Psoas muscle (tissue), 8 donors: ENCODE measurements around the gene CADPS. TPM values are rescaled to one million over a fixed set of nuclear protein-coding genes. Genes with fewer than 3 reads are reported as not detected.

Source experiments
- ATAC-seq, 4 donors: fragments of 200-7000 bp; cut with Tn5 transposase; one replicate each; pipeline ENCODE4 v1.9.1; 2020; ENCODE audit warnings: moderate library complexity in 3 of 4, mild to moderate bottlenecking in 2 of 4
- DNase-seq, 2 donors: peaks; one replicate each; pipeline ENCODE4 v3.0.0-alpha.2; 2020
- H3K27ac ChIP-seq: fragments of 200-600 bp; one replicate; pipeline ENCODE4 v1.8.0; 2022
- H3K27me3 ChIP-seq, 3 donors: fragments of 200-600 bp in 1 of 3; one replicate each; pipeline versions ENCODE4 v1.6.1 to v1.8.0; 2013 to 2022; ENCODE audit warnings: low read length in 2 of 3, mild to moderate bottlenecking in 2 of 3, moderate library complexity in 1 of 3; ENCODE audit not compliant: insufficient read depth in 3 of 3
- H3K36me3 ChIP-seq, 2 donors: fragments of 200-600 bp in 1 of 2; one replicate each; pipeline versions ENCODE4 v1.6.1 to v1.8.0; 2013 to 2022; ENCODE audit warnings: low read depth in 1 of 2, mild to moderate bottlenecking in 1 of 2, moderate library complexity in 1 of 2; ENCODE audit not compliant: insufficient read depth in 1 of 2
- H3K4me1 ChIP-seq: fragments of 200-600 bp; one replicate; pipeline ENCODE4 v1.8.0; 2022
- H3K4me3 ChIP-seq: fragments of 200-600 bp; one replicate; pipeline ENCODE4 v1.8.0; 2022; ENCODE audit warnings: mild to moderate bottlenecking
- H3K9me3 ChIP-seq: fragments of 200-600 bp; one replicate; pipeline ENCODE4 v1.8.0; 2022
- CTCF ChIP-seq: fragments of 200-600 bp; IDR thresholded peaks from one replicate; pipeline ENCODE4 v1.8.0; 2022; ENCODE audit warnings: antibody characterized with exemption
- WGBS, 3 donors: extraction: QIAGEN DNeasy Blood & Tissue Kit; methylation state at CpG; one replicate each; pipeline versions ENCODE4 v1.1.6 to v1.1.7; 2013; 5-methylcytosine and 5-hydroxymethylcytosine counted together
- intact Hi-C, 2 donors: fragments of 100-400 bp; cut with DNase I; formaldehyde crosslinking; loops; one replicate each; pipeline versions ENCODE4 v1.11.0 to v1.14.2; 2022
- polyA plus RNA-seq, 3 donors: library from polyadenylated mRNA; stranded (reverse); fragments of 200-250 nt; gene quantifications; one replicate each; pipeline ENCODE4 v1.2.3, GENCODE V29; 2013
- total RNA-seq, 4 donors: library from RNA; stranded (reverse); fragmentation: NEBNext Ultra II Directional in 2 of 4; extraction: Animal tissue kit (Norgen Biotek cat#: 25700) in 2 of 4; gene quantifications; one replicate each; pipeline versions ENCODE4 v1.2.1 to v1.2.4, GENCODE V29; 2021 to 2023
- donor health status: healthy with polysubstance abuse.
- donor health status: DM: no; HTN: no; CAD: no; lungs with moderate emphysema.
- donor health status: Bipolar disorder and iron deficiency.
- donor health status: healthy.
- donor health status: DM: yes; HTN: yes; CAD: no.
- donor health status: DM: no; HTN: no; CAD: no.
- donor health status: DM: no; HTN: no; CAD: no.
- donor health status: DM: yes; HTN: yes; CAD: no.

Gene CADPS
- total and polyA plus RNA-seq, 7 donors: 0.01 to 0.07 (median 0.04) TPM; not detected in 4

GRCh38 chr3:62818347-62818746, 56.9 kb downstream of the CADPS start:
- no peaks in the 10 kb centered on the region for H3K9me3 ChIP-seq
- no peak overlapping the region for H3K27ac ChIP-seq
- H3K4me1 ChIP-seq: no peaks in the 10 kb centered on the region
- intact Hi-C loops: no loop called here
- peaks cover 0 to 2% (median 0%) of the 10 kb centered on the region in 3 donors for H3K27me3 ChIP-seq
- ATAC-seq: no peak
- H3K36me3 ChIP-seq: no peaks in the 10 kb centered on the region
- 74 to 82% (median 78%) methylated on average over 5 of the region's 5 CpGs for WGBS, 3 donors
- TF ChIP-seq CTCF: no peak
- no peak overlapping the region for H3K4me3 ChIP-seq
- DNase-seq: no peak

GRCh38 chr3:62817678-62818077, 57.5 kb downstream of the CADPS start:
- TF ChIP-seq CTCF: no peak
- no peak for DNase-seq
- intact Hi-C loops: no loop called here
- no peaks in the 10 kb centered on the region for H3K9me3 ChIP-seq
- H3K27ac ChIP-seq: no peak overlapping the region
- WGBS, 3 donors: 74 to 82% (median 81%) methylated on average over 2 of the region's 2 CpGs
- no peak for ATAC-seq
- H3K4me3 ChIP-seq: no peak overlapping the region
- H3K36me3 ChIP-seq: no peaks in the 10 kb centered on the region
- peaks cover 0 to 2% (median 0%) of the 10 kb centered on the region in 3 donors for H3K27me3 ChIP-seq
- H3K4me1 ChIP-seq: no peaks in the 10 kb centered on the region

- Histone ChIP-seq H3K27ac (no peak overlapping the region), H3K9me3 (no peaks in the 10 kb centered on the region), H3K4me3 (no peak overlapping the region), H3K27me3 (no peaks in the 10 kb centered on the region), H3K36me3 (no peaks in the 10 kb centered on the region), H3K4me1 (no peaks in the 10 kb centered on the region)
- no peak for TF ChIP-seq CTCF
- intact Hi-C loops: no loop called here
- DNase-seq: no peak
- ATAC-seq: no peak
Observed at GRCh38 chr3:62815981-62816380, 59.2 kb downstream of the CADPS start.

GRCh38 chr3:62812631-62813030, 62.6 kb downstream of the CADPS start:
- H3K4me1 ChIP-seq: no peaks in the 10 kb centered on the region
- H3K36me3 ChIP-seq: no peaks in the 10 kb centered on the region
- WGBS, 3 donors: 81 to 87% (median 85%) methylated on average over 3 of the region's 3 CpGs
- H3K9me3 ChIP-seq: no peaks in the 10 kb centered on the region
- intact Hi-C loops: no loop called here
- no peak overlapping the region for H3K4me3 ChIP-seq
- no peak overlapping the region for H3K27ac ChIP-seq
- H3K27me3 ChIP-seq: peaks cover 0 to 3% (median 0%) of the 10 kb centered on the region in 3 donors
- no peak for TF ChIP-seq CTCF
- no peak for DNase-seq
- ATAC-seq: no peak

GRCh38 chr3:62811119-62811518, 64.1 kb downstream of the CADPS start:
- intact Hi-C loops: no loop called here
- Histone ChIP-seq H3K9me3 (no peaks in the 10 kb centered on the region), H3K27ac (no peak overlapping the region), H3K27me3 (peaks cover 0 to 3% (median 0%) of the 10 kb centered on the region in 3 donors), H3K36me3 (no peaks in the 10 kb centered on the region), H3K4me1 (no peaks in the 10 kb centered on the region), H3K4me3 (no peak overlapping the region)
- ATAC-seq (no peak), DNase-seq (no peak)
- TF ChIP-seq CTCF: no peak
